Measurements from ENCODE around the gene CTIF. TPM values are rescaled to one million over a fixed set of nuclear protein-coding genes. Genes with fewer than 3 reads are reported as not detected.
A peak's percentile ranks its signal among the peaks of the same experiment; 100 is the strongest.

The CTIF gene
- total RNA-seq, 1 donor from 2014 or later = 60.0 TPM

- intact Hi-C loops (cut with micrococcal nuclease) = no loop called here
- TF ChIP-seq CTCF (IDR thresholded peaks at IDR 0.05; ENCODE audit: borderline replicate concordance) = no peak
- H3K27ac ChIP-seq (replicated peaks) = peak overlapping the region; percentile 82
- peak overlapping the region; percentile 36 for H3K4me3 ChIP-seq
- H3K9me3 ChIP-seq (replicated peaks) = peaks cover 5% of the 10 kb centered on the region
- H3K36me3 ChIP-seq = peaks cover 5% of the 10 kb centered on the region
- H3K27me3 ChIP-seq (ENCODE audit: low read depth) = no peaks in the 10 kb centered on the region
- DNase-seq = no peak
- H3K4me1 ChIP-seq = peaks cover 69% of the 10 kb centered on the region
Observed at GRCh38 chr18:48828194-48828545, 289.3 kb downstream of the CTIF start.

- intact Hi-C loops (cut with micrococcal nuclease) = no loop called here
- peak overlapping the region; percentile 82 for H3K27ac ChIP-seq (replicated peaks)
- H3K27me3 ChIP-seq (ENCODE audit: low read depth) = no peaks in the 10 kb centered on the region
- H3K4me3 ChIP-seq = no peak overlapping the region
- no peak for DNase-seq
- TF ChIP-seq CTCF (IDR thresholded peaks at IDR 0.05; ENCODE audit: borderline replicate concordance) = no peak
- no peaks in the 10 kb centered on the region for H3K36me3 ChIP-seq
- peaks cover 75% of the 10 kb centered on the region for H3K4me1 ChIP-seq
- no peaks in the 10 kb centered on the region for H3K9me3 ChIP-seq (replicated peaks)
Observed at GRCh38 chr18:48828691-48829442, 290.0 kb downstream of the CTIF start.

DNA sequence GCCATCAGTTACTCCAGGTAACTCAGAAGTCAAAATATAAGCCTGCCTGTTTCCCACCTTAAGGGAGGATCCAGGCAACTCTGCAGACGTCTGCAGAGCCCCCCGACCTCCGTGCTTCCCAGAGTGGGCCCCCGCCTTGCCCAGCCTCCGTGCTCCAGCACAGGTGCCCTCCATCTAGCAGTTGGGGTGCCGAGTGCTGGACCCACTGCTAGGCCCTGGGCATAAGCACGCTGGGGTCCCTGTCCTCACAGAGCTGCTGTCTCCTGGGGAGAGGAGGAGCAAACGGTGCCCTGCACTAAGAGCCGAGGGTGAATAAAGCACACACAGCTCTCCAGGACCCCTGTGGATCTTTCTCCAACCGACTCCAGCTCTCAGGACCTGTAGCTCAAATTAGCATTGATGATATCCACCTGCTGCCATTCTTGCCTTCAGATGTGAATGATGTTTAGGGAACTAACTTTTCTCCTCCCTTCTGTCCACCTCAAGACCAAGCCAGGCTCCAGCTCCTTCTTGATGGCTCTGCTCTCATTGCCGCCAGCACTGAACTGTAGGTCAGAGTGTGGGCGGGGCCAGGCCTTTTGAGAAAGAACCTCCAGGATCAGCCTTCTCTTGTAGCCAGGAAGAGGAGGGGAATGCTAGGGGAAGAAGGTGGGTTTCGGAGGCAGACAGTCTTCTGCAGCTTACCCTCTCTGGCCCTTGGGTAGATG is 290.8 kb downstream of the CTIF start:
- Histone ChIP-seq H3K9me3 (replicated peaks) (no peaks in the 10 kb centered on the region), H3K27ac (replicated peaks) (no peak overlapping the region), H3K4me1 (peaks cover 82% of the 10 kb centered on the region), H3K4me3 (no peak overlapping the region), H3K27me3 (ENCODE audit: low read depth) (no peaks in the 10 kb centered on the region), H3K36me3 (no peaks in the 10 kb centered on the region)
- intact Hi-C loops (cut with micrococcal nuclease) = no loop called here
- no peak for DNase-seq
- TF ChIP-seq CTCF (IDR thresholded peaks at IDR 0.05; ENCODE audit: borderline replicate concordance) = no peak

GRCh38 chr18:48831113-48831759 is 292.4 kb downstream of the CTIF start:
- intact Hi-C loops (cut with micrococcal nuclease) = no loop called here
- H3K9me3 ChIP-seq (replicated peaks) = no peaks in the 10 kb centered on the region
- no peaks in the 10 kb centered on the region for H3K27me3 ChIP-seq (ENCODE audit: low read depth)
- H3K4me3 ChIP-seq = no peak overlapping the region
- no peak for DNase-seq
- TF ChIP-seq CTCF (IDR thresholded peaks at IDR 0.05; ENCODE audit: borderline replicate concordance) = no peak
- H3K36me3 ChIP-seq = no peaks in the 10 kb centered on the region
- H3K27ac ChIP-seq (replicated peaks) = no peak overlapping the region
- H3K4me1 ChIP-seq = peaks cover 78% of the 10 kb centered on the region

DNA sequence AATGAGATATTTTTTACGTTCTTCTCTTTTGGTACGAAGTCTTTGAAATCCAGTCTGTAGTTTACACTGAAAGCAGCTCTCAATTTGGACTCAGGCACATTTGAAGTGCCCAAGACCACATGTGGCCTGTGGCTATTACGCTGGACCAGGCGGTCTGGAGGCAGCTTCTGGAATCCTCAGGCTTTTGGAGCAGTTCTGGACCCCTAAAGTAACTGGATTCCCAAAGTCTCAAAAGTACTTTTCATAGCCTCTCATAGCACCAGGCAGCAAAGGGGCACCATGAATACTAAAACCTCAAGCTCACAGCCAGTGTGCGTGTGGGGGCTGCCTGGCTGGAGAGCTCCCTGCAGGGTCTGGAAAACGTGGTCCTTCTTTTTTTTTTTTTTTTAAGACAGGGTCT is 293.0 kb downstream of the CTIF start:
- DNase-seq = no peak
- Histone ChIP-seq H3K36me3 (no peaks in the 10 kb centered on the region), H3K4me1 (peaks cover 73% of the 10 kb centered on the region), H3K9me3 (replicated peaks) (no peaks in the 10 kb centered on the region), H3K27ac (replicated peaks) (no peak overlapping the region), H3K27me3 (ENCODE audit: low read depth) (no peaks in the 10 kb centered on the region), H3K4me3 (no peak overlapping the region)
- TF ChIP-seq CTCF (IDR thresholded peaks at IDR 0.05; ENCODE audit: borderline replicate concordance) = no peak
- intact Hi-C loops (cut with micrococcal nuclease) = loop anchor here (2.0 kb wide), 1 partner anchor 43 kb away; no protein-coding TSS in a partner anchor

Data from left ventricle myocardium inferior (tissue), 1 donor.